Measurements from ENCODE around the gene KRT83.

DNA sequence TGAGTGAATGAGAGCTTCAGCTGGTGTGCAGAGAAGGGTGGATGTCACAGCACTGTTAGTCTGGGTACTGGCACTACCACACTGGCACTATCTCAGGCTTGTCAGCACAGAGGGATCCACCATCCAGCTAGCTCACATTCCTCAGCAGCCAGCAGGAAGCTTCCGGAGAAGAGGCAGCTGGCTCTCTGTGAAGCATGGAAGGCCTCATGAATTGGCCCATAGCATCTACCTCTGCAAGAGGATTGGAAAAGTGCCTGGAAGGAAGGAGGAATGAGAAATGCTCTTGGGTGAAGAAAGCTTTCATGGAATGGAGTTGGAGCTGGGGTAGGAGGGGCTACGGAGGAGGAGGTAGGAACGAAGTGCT, 9.9 kb downstream of the KRT83 start:
- TF ChIP-seq, protein P1, sequence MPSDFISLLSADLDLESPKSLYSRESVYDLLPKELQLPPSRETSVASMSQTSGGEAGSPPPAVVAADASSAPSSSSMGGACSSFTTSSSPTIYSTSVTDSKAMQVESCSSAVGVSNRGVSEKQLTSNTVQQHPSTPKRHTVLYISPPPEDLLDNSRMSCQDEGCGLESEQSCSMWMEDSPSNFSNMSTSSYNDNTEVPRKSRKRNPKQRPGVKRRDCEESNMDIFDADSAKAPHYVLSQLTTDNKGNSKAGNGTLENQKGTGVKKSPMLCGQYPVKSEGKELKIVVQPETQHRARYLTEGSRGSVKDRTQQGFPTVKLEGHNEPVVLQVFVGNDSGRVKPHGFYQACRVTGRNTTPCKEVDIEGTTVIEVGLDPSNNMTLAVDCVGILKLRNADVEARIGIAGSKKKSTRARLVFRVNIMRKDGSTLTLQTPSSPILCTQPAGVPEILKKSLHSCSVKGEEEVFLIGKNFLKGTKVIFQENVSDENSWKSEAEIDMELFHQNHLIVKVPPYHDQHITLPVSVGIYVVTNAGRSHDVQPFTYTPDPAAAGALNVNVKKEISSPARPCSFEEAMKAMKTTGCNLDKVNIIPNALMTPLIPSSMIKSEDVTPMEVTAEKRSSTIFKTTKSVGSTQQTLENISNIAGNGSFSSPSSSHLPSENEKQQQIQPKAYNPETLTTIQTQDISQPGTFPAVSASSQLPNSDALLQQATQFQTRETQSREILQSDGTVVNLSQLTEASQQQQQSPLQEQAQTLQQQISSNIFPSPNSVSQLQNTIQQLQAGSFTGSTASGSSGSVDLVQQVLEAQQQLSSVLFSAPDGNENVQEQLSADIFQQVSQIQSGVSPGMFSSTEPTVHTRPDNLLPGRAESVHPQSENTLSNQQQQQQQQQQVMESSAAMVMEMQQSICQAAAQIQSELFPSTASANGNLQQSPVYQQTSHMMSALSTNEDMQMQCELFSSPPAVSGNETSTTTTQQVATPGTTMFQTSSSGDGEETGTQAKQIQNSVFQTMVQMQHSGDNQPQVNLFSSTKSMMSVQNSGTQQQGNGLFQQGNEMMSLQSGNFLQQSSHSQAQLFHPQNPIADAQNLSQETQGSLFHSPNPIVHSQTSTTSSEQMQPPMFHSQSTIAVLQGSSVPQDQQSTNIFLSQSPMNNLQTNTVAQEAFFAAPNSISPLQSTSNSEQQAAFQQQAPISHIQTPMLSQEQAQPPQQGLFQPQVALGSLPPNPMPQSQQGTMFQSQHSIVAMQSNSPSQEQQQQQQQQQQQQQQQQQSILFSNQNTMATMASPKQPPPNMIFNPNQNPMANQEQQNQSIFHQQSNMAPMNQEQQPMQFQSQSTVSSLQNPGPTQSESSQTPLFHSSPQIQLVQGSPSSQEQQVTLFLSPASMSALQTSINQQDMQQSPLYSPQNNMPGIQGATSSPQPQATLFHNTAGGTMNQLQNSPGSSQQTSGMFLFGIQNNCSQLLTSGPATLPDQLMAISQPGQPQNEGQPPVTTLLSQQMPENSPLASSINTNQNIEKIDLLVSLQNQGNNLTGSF (CRISPR knock-in tag; IDR thresholded peaks at IDR 0.05) = no peak
- TF ChIP-seq ZNF224 (CRISPR knock-in tag; IDR thresholded peaks at IDR 0.05) (no peak), ELF1 (CRISPR knock-in tag; IDR thresholded peaks at IDR 0.05) (no peak)
- TF ChIP-seq, protein P2, sequence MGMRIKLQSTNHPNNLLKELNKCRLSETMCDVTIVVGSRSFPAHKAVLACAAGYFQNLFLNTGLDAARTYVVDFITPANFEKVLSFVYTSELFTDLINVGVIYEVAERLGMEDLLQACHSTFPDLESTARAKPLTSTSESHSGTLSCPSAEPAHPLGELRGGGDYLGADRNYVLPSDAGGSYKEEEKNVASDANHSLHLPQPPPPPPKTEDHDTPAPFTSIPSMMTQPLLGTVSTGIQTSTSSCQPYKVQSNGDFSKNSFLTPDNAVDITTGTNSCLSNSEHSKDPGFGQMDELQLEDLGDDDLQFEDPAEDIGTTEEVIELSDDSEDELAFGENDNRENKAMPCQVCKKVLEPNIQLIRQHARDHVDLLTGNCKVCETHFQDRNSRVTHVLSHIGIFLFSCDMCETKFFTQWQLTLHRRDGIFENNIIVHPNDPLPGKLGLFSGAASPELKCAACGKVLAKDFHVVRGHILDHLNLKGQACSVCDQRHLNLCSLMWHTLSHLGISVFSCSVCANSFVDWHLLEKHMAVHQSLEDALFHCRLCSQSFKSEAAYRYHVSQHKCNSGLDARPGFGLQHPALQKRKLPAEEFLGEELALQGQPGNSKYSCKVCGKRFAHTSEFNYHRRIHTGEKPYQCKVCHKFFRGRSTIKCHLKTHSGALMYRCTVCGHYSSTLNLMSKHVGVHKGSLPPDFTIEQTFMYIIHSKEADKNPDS (CRISPR knock-in tag; IDR thresholded peaks at IDR 0.05) = no peak
- TF ChIP-seq, protein P3, sequence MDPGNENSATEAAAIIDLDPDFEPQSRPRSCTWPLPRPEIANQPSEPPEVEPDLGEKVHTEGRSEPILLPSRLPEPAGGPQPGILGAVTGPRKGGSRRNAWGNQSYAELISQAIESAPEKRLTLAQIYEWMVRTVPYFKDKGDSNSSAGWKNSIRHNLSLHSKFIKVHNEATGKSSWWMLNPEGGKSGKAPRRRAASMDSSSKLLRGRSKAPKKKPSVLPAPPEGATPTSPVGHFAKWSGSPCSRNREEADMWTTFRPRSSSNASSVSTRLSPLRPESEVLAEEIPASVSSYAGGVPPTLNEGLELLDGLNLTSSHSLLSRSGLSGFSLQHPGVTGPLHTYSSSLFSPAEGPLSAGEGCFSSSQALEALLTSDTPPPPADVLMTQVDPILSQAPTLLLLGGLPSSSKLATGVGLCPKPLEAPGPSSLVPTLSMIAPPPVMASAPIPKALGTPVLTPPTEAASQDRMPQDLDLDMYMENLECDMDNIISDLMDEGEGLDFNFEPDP (CRISPR knock-in tag; conservative IDR thresholded peaks at IDR 0.05) = no peak
- TF ChIP-seq, protein P4, sequence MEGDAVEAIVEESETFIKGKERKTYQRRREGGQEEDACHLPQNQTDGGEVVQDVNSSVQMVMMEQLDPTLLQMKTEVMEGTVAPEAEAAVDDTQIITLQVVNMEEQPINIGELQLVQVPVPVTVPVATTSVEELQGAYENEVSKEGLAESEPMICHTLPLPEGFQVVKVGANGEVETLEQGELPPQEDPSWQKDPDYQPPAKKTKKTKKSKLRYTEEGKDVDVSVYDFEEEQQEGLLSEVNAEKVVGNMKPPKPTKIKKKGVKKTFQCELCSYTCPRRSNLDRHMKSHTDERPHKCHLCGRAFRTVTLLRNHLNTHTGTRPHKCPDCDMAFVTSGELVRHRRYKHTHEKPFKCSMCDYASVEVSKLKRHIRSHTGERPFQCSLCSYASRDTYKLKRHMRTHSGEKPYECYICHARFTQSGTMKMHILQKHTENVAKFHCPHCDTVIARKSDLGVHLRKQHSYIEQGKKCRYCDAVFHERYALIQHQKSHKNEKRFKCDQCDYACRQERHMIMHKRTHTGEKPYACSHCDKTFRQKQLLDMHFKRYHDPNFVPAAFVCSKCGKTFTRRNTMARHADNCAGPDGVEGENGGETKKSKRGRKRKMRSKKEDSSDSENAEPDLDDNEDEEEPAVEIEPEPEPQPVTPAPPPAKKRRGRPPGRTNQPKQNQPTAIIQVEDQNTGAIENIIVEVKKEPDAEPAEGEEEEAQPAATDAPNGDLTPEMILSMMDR (CRISPR knock-in tag; IDR thresholded peaks at IDR 0.05) = no peak
- TF ChIP-seq, protein P5, sequence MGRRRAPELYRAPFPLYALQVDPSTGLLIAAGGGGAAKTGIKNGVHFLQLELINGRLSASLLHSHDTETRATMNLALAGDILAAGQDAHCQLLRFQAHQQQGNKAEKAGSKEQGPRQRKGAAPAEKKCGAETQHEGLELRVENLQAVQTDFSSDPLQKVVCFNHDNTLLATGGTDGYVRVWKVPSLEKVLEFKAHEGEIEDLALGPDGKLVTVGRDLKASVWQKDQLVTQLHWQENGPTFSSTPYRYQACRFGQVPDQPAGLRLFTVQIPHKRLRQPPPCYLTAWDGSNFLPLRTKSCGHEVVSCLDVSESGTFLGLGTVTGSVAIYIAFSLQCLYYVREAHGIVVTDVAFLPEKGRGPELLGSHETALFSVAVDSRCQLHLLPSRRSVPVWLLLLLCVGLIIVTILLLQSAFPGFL (CRISPR knock-in tag; IDR thresholded peaks at IDR 0.05) = no peak

Measured in HepG2 (cell line).